Activated CD8-positive, alpha-beta memory T cell treated with anti-CD3 and anti-CD28 coated beads, Interleukin-2, amount 50 U/mL, for 24 hours (primary cell): ENCODE results near the gene MTRF1L.
"Not testable (repeated sequence)": the region's sequence is repeated elsewhere in the genome, so short reads cannot be mapped to it uniquely, and the experiment has no call there.

Source experiments
- DNase-seq: peaks from one replicate; pipeline ENCODE4 v3.0.0-alpha.2; 2020; ENCODE audit errors: extremely low read depth

Gene MTRF1L

GRCh38 chr6:153001767-153002612, 519 bp downstream of the MTRF1L start:
- no peak for DNase-seq

GRCh38 chr6:153000790-153001189, 1.7 kb downstream of the MTRF1L start:
- not testable (repeated sequence) for DNase-seq

GRCh38 chr6:153000243-153000642, 2.3 kb downstream of the MTRF1L start:
- no peak for DNase-seq

GRCh38 chr6:152999538-152999937, 3.0 kb downstream of the MTRF1L start:
- DNase-seq = not testable (repeated sequence)

GRCh38 chr6:152993847-152994246, 8.7 kb downstream of the MTRF1L start:
- no peak for DNase-seq

GRCh38 chr6:152993431-152993830, 9.1 kb downstream of the MTRF1L start:
- DNase-seq = no peak

- DNase-seq = no peak
Observed at GRCh38 chr6:152986978-152987377, 15.5 kb downstream of the MTRF1L start.

- DNase-seq = not testable (repeated sequence)
Observed at GRCh38 chr6:152985300-152985699, 17.2 kb downstream of the MTRF1L start.

GRCh38 chr6:152984513-152984872, 18.0 kb downstream of the MTRF1L start:
- DNase-seq = no peak

GRCh38 chr6:152983637-152984512, 18.6 kb downstream of the MTRF1L start:
- peak; percentile 90 for DNase-seq

- DNase-seq = peak; percentile 90
Observed at GRCh38 chr6:152982904-152983636, 19.4 kb downstream of the MTRF1L start, which contains the start of gene FBXO5. FBXO5 (minus strand) TSS chr6:152983041; CDS start chr6:152982959, 82 bp downstream.

- DNase-seq = no peak
Observed at GRCh38 chr6:152981989-152982903, 20.3 kb downstream of the MTRF1L start.

- DNase-seq = no peak
Observed at GRCh38 chr6:152981219-152981618, 21.3 kb downstream of the MTRF1L start.

GRCh38 chr6:152980656-152981055, 21.9 kb downstream of the MTRF1L start:
- no peak for DNase-seq

GRCh38 chr6:152979116-152979515, 23.4 kb downstream of the MTRF1L start:
- no peak for DNase-seq

GRCh38 chr6:152978058-152978457, 24.5 kb downstream of the MTRF1L start:
- DNase-seq = no peak

- DNase-seq = no peak
Observed at GRCh38 chr6:152977556-152977955, 25.0 kb downstream of the MTRF1L start.

- no peak for DNase-seq
Observed at GRCh38 chr6:152976749-152977148, 25.8 kb downstream of the MTRF1L start.

GRCh38 chr6:152975204-152975915, 27.1 kb downstream of the MTRF1L start:
- DNase-seq = no peak

GRCh38 chr6:152973916-152974315, 28.6 kb downstream of the MTRF1L start:
- no peak for DNase-seq
